ENCODE measurements around the gene CEP104. TPM values are rescaled to one million over a fixed set of nuclear protein-coding genes. Genes with fewer than 3 reads are reported as not detected.

CEP104 gene
- total RNA-seq, 4 donors from 2014 or later: 18.7 to 24.4 (median 19.8) TPM

DNA sequence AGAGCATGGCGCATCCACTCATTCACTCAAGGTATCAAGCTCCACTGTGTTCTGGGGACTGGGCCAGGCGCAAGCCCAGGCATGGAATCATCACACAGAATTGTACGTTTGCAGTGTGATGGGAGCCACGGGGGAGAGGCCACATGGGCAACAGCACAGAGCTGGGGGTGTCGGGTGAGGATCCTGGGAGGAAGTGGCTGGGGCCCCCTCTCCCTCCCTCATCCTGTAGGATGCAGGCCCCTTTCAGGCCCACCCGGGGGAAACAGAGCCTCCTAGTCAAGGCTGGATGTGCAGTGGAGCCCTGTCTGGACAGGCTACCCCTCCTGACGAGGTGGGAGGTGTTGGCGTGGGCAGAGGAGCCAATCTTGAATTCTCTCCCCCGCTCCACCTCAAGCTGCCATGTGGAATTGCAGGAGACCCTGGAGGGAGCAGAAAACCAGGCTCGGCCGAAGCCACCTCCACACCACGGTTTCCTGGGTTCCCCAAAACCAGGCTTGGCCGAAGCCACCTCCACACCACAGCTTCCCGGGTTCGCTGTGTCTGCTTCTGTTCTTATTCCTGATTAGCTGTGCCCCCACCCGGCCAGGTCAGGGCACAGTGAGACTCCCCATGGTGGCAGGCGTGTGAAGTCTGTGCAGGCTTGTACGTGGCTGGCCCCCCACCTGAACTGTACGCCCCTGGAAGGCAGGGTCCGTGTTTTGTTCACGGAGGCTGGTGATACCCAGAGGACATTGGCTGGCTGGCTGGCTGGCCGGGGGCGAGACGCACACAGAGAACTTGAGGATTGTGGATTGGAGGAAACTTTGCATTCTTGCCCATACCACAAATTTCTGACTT, 47.2 kb upstream of the CEP104 start:
- DNase-seq: no peak
- Histone ChIP-seq H3K27me3 (peaks cover 0 to 4% (median 0%) of the 10 kb centered on the region in 4 donors), H3K4me1 (peaks cover 4 to 32% (median 4%) of the 10 kb centered on the region in 3 donors), H3K9me3 (no peaks in the 10 kb centered on the region), H3K4me3 (no peak overlapping the region), H3K36me3 (no peaks in the 10 kb centered on the region), H3K27ac (no peak overlapping the region)
- intact Hi-C loops (cut with DNase I): loop anchor here (5.0 kb wide), 1 partner anchor 47 kb away; the partner anchor contains the start of genes CEP104 and DFFB
- TF ChIP-seq, protein P1, sequence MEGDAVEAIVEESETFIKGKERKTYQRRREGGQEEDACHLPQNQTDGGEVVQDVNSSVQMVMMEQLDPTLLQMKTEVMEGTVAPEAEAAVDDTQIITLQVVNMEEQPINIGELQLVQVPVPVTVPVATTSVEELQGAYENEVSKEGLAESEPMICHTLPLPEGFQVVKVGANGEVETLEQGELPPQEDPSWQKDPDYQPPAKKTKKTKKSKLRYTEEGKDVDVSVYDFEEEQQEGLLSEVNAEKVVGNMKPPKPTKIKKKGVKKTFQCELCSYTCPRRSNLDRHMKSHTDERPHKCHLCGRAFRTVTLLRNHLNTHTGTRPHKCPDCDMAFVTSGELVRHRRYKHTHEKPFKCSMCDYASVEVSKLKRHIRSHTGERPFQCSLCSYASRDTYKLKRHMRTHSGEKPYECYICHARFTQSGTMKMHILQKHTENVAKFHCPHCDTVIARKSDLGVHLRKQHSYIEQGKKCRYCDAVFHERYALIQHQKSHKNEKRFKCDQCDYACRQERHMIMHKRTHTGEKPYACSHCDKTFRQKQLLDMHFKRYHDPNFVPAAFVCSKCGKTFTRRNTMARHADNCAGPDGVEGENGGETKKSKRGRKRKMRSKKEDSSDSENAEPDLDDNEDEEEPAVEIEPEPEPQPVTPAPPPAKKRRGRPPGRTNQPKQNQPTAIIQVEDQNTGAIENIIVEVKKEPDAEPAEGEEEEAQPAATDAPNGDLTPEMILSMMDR (IDR thresholded peaks at IDR 0.05): no peak
- no peak for TF ChIP-seq POLR2A (IDR thresholded peaks at IDR 0.05)
- 78 to 80% methylated on average over 14 to 17 of the region's 24 CpGs for WGBS, 2 donors

DNA sequence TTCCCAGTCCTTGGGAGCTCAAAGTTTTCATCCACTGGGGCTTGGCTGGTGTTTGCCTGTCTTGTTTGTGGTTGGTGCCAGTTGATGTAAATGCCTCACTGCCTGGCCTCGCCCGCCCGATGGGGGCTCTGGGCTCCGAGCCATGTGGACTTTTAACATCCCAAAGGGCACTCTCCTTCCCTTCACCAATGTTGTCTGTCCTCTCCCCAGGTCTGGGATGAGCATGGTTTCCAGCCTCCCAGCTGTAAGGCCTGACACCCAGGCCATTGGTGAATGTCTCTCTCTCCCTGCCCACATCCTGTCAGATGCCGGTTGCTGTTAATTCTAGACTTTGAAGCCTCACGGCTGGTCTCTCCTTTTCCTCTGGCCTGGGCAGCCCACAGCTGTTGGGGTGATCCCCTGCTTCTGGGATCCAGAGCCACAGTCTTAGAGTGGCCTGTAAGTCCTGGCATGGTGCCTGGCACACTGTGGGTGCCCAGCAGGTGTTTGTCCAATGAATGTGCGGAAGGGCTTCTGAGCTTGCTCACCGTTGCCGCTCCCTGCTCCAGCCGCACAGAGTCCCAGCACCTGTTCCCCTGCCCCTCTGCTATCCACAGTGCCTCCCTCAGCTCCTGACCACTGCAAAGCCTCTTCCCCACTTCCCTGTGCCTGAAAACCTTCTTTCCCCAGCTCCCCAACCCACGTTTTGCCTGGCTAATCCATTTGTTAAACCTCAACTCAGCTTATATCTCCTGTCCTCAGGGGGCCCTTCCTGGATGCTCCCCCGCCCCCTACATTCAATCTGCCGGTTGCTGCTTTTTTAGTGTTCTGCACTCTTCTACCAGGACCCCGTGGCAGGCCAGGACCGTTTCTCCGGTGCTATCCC, 46.4 kb upstream of the CEP104 start:
- intact Hi-C loops (cut with DNase I): loop anchor here (5.0 kb wide), 1 partner anchor 46 kb away; the partner anchor contains the start of genes CEP104 and DFFB
- no peak overlapping the region for H3K4me3 ChIP-seq
- H3K9me3 ChIP-seq: peaks cover 0 to under 1% (median 0%) of the 10 kb centered on the region in 3 donors
- 68 to 73% methylated on average over 16 of the region's 16 CpGs for WGBS, 2 donors
- H3K27me3 ChIP-seq: peaks cover 0 to 4% (median 0%) of the 10 kb centered on the region in 4 donors
- no peaks in the 10 kb centered on the region for H3K36me3 ChIP-seq
- no peak overlapping the region for H3K27ac ChIP-seq
- TF ChIP-seq, protein P1 (IDR thresholded peaks at IDR 0.05): no peak
- no peak for TF ChIP-seq POLR2A (IDR thresholded peaks at IDR 0.05)
- H3K4me1 ChIP-seq: peaks cover 6 to 35% (median 6%) of the 10 kb centered on the region in 3 donors
- DNase-seq: no peak

DNA sequence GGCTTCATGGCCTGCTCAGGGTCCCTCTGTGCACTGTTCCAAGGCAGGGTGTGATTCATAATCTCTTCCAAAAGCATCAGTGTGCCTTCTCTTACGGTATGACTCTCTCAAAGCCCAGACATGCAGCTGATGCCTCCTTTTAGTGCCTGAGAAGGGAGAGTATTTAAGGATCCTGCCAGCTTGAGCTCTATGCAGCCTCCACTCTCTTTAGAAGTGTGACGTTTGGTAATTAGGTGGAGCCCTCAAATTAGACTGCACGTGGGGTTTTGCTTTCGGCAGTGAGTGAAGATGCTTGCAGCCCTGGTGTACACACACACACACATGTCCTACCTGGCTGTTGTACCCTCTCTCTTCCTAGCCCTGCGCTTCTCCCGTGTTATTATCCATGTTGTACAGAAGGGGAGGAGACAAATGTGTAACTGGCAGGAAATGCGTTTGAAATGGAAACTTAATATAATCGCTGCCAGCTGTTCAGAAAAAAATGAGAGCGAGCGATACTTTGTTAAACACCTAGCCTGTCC, 45.6 kb upstream of the CEP104 start:
- Histone ChIP-seq H3K27me3 (peaks cover 0 to 2% (median 0%) of the 10 kb centered on the region in 4 donors), H3K36me3 (no peaks in the 10 kb centered on the region), H3K4me3 (no peak overlapping the region), H3K27ac (no peak overlapping the region), H3K4me1 (peaks cover 6 to 35% (median 6%) of the 10 kb centered on the region in 3 donors), H3K9me3 (peaks cover 0 to 8% (median 0%) of the 10 kb centered on the region in 3 donors)
- no peak for DNase-seq
- intact Hi-C loops (cut with DNase I): loop anchor here (5.0 kb wide), 1 partner anchor 45 kb away; the partner anchor contains the start of genes CEP104 and DFFB
- WGBS, 2 donors: 60 to 74% methylated on average over 10 of the region's 10 CpGs
- TF ChIP-seq POLR2A (IDR thresholded peaks at IDR 0.05): no peak
- TF ChIP-seq, protein P1 (IDR thresholded peaks at IDR 0.05): no peak

DNA sequence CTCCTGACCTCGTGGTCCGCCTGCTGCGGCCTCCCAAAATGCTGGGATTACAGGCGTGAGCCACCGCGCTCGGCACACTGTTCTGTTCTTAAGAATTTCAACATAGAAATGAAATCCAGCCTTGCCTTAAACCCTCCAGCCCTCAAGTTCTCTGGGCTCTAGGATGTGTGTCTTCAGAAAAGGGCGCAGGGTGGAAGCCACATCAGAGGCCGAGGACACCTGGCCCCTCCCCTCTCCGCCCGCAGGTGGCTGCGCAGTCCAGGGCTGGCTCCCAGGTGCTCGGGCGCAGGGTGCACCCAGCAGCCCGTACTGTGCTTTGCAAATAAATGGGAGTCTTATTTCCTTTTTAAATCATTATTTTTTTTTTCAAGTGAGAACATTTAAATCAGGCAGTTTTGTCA, 45.1 kb upstream of the CEP104 start:
- TF ChIP-seq, protein P1 (IDR thresholded peaks at IDR 0.05): no peak
- TF ChIP-seq POLR2A (IDR thresholded peaks at IDR 0.05): no peak
- Histone ChIP-seq H3K27ac (no peak overlapping the region), H3K4me1 (peaks cover 6 to 30% (median 6%) of the 10 kb centered on the region in 3 donors), H3K4me3 (no peak overlapping the region), H3K9me3 (peaks cover 0 to 11% (median 0%) of the 10 kb centered on the region in 3 donors), H3K36me3 (no peaks in the 10 kb centered on the region), H3K27me3 (no peaks in the 10 kb centered on the region)
- intact Hi-C loops (cut with DNase I): loop anchor here (5.0 kb wide), 1 partner anchor 45 kb away; the partner anchor contains the start of genes CEP104 and DFFB
- WGBS, 2 donors: 92 to 95% methylated on average over 15 of the region's 15 CpGs
- no peak for DNase-seq
